Activated CD8-positive, alpha-beta memory T cell treated with anti-CD3 and anti-CD28 coated beads, Interleukin-2, amount 50 U/mL, for 1 hour (primary cell): Measurements from ENCODE around the gene BCL7A.
"Not testable (repeated sequence)": the region's sequence is repeated elsewhere in the genome, so short reads cannot be mapped to it uniquely, and the experiment has no call there.

Source experiments
- DNase-seq: peaks from one replicate; pipeline ENCODE4 v3.0.0-alpha.2; 2020; ENCODE audit errors: extremely low read depth

The BCL7A gene

GRCh38 chr12:122054842-122055520 lies 33.3 kb downstream of the BCL7A start:
- no peak for DNase-seq

- DNase-seq = not testable (repeated sequence)
Measured at GRCh38 chr12:122056406-122056805, 34.7 kb downstream of the BCL7A start.

DNA sequence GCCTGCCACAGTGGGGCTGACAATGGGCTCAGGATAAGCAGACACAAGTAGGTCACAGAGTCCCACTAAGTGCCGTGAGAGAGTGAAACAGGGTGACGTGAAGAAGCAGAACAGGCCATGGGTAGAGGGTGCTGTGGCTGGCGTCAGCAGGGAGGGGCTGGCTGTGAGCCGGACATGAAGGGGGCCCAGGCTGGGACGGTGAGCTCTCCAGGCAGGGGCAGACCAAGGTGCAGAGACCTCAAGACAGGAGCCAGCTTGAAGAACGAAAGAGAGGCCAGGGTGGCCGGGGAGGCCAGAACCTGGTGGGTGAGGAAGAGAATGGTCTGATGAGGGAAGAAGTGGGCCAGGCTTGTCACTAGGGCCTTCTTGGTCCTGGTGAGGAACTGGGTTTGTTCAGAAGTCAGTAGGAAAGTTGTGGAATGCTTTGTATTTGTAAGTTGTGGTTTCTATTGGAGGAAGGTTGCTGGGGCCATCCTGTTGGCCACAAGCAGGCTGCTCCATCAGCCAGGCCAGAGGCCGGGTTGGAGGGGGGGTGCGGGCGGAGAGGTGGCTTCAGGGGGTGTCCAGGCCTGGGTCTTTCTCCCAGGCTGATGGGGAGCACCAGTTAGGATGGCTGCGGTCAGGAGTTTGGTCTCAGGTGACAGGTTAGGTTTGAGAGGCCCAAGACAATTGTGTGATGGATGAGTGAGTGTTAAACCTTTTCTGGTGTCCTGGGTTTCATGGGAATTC lies 35.5 kb downstream of the BCL7A start:
- no peak for DNase-seq

DNA sequence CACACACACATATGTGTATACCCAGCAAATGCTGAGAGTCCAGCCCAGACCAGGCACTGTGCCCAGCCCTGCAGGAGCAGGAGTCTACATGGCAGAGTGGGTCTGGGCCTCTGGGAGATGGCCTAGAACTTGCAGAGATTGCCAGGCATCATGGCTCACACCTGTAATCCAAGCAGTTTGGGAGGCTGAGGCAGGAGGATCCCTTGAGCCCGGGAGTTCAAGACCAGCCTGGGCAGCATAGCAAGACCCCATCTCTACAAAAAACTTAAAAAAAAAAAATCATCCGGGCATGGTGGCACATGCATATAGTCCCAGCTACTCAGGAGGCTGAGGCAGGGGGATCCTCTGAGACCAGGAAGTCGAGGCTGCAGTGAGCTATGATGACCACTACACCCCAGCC lies 36.1 kb downstream of the BCL7A start:
- DNase-seq = no peak

DNA sequence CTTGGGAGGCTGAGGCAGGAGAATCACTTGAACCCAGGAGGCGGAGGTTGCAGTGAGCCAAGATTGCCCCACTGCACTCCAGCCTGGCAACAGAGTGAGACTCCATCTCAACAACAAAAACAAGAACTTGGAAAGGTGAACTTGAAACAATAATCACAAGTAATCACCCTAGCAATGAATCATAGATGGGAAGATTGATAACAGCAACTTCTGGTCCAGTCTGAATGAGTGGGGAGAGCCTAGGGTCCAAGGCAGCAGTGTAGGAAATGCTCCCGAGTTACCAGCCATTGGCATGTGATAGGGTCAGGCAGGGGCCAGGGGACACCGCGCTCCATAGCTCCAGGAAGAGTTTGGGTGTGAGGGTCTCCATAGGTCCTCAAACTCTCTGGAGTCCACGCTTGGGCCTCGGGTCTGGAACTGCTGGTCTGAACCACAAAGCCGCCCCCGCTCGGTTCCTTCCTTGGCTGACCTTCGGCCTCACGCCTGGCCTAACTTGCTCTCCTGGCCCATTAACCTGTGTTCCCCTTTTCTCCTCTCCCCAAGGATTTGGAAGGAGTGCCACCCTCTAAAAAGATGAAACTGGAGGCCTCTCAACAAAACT lies 37.0 kb downstream of the BCL7A start:
- no peak for DNase-seq

DNA sequence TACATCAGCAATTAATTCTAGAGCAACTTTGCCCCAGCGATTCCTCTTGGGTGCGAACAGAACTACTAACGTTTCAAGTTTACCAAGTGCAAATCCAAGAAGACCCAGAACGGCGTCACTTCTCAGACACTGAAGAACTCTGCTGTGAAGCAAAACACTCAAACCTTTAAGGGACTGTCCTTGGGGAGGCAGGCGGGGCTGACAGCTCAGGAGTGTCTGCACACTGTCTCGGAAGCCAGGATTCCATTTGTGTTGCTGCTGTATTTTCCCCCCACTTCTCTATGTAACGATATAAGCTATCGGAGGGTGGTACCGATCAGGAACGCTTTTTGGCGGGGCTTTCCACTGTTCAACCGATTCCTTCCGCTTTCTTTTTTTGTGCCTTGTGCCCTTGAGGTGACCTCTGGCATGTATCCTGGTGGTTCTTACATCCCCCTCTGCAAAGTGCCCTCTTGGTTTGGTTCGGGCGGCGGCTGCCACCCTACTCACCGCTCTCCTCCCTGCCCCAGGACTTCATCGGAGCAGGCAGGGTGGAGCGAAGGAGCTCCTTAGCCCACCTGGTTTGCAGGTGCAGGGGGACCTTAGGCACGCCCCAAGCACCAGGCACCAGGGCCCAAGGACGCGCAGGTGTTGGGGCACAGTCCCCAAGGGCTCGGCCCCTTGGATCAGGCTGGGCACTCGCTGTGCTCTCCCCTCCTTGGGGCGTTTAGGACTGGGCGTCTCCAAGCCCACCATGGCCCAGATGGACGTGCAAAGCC lies 37.7 kb downstream of the BCL7A start:
- no peak for DNase-seq

GRCh38 chr12:122060081-122060501 lies 38.4 kb downstream of the BCL7A start:
- no peak for DNase-seq

GRCh38 chr12:122061253-122061652 lies 39.6 kb downstream of the BCL7A start:
- DNase-seq = no peak

DNA sequence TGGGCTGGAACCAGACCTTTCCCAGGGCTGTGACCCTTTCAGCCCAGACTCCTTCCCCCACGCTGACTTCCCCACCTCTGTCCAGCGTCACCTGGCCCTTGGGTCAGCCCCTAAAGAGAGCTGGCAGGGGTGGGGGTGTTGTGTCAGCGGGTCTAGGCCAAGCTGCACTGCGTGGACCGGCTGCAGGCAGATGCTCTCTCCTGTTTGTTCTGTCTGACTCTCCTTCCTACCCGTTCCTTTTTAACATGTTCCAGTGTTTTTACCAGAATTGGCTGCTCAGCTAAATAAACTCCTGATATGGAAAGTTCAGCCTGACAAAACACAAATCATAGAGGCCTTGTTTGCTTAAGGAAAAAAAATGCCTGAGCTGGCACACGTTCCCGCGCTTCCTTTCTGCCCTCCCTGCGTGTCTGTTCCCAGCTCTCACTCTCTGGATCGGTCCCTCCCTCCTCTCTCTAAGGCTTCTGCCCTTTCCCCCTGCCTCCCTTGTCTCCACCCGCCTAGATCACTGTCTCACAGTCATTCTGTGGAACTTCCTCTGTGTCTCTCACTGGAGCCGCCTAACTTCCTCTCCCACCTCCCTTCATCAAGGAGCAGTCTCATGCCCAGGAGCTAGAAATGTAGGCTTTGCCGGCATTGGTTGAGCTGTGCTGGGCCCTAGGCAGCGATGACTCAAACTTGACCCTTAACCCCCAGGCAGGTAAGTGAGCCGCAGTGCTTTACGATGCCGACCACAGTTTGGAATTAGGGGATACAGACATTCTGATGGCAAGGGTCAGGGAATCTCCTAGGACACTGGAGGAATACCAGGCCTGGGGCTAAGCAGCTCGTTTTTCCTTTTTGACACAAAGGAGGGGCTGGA lies 41.4 kb downstream of the BCL7A start:
- no peak for DNase-seq

- DNase-seq = no peak
Measured at GRCh38 chr12:122063694-122064024, 42.0 kb downstream of the BCL7A start.

DNA sequence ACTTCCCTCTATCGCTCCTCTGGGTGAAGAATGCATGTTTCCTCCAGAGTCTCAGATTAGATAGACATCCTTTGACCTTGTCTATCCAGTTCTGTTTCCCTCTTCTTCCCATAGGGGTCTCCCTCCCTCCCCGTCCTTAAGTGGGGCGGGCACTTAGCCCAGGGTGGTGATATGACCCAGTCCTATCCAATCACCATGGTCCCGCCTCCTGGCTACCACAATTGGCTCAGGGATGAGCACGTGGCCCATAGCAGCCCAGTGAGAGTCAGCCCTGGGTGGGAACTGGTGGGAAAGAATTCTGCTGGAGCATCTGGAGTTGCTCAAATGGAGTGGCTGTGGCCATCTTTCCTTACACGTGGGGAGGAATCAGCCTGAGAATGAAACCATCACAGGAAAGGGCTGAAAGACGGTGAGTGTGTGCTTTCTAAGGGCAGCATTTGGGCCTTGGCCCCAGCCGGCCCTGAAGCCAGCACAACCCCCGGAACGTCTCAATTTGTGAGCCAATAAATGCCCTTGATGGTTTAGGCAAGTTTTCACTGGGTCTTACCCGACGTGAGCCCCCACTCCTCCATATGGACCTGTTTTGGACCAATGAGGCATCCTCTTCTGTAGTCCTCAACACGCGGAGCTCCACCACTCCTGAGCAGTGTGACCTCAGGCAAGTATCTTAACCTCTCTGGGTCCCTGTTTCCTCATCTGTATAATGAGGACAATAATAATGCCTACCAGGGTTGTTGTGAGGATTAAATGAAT lies 42.5 kb downstream of the BCL7A start:
- no peak for DNase-seq

- no peak for DNase-seq
Measured at GRCh38 chr12:122064780-122065588, 43.3 kb downstream of the BCL7A start.

- DNase-seq = no peak
Measured at GRCh38 chr12:122067548-122067947, 45.9 kb downstream of the BCL7A start.

GRCh38 chr12:122067966-122068365 lies 46.3 kb downstream of the BCL7A start:
- DNase-seq = no peak

- no peak for DNase-seq
Measured at GRCh38 chr12:122072031-122072970, 50.6 kb downstream of the BCL7A start.

DNA sequence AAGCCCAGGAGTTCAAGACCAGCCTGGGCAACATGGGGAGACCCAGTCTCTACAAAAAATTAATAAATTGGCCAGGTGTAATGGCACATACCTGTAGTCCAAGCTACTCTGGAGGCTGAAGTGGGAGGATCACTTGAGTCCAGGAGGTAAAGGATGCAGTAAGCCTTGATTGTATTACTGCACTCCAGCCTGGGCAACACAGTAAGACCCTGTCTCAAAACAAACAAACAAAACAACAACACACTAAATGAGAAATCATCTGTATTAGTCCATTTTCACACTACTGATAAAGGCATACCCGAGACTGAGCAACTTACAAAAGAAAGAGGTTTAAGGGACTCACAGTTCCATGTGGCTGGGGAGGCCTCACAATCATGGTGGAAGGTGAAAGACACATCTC lies 52.1 kb downstream of the BCL7A start:
- no peak for DNase-seq

- no peak for DNase-seq
Measured at GRCh38 chr12:122076743-122077495, 55.2 kb downstream of the BCL7A start.
